DMS 273 (cell line): Measurements from ENCODE around the gene LRRC8D.
A peak's percentile ranks its signal among the peaks of the same experiment; 100 is the strongest.
"Not testable (repeated sequence)": the region's sequence is repeated elsewhere in the genome, so short reads cannot be mapped to it uniquely, and the experiment has no call there.

Experiments
- DNase-seq: peaks from one replicate; lab custom pipeline; 2025; ENCODE audit not compliant: unreplicated experiment; lab: John Stamatoyannopoulos, UW

LRRC8D gene

GRCh38 chr1:89984564-89985116, 163.8 kb downstream of the LRRC8D start:
- DNase-seq: not testable (repeated sequence)

- peak; percentile 55 for DNase-seq
These were observed 165.2 kb downstream of the LRRC8D start for GRCh38 chr1:89986020-89986419.
